ENCODE measurements around the gene RAB6B.

DNA sequence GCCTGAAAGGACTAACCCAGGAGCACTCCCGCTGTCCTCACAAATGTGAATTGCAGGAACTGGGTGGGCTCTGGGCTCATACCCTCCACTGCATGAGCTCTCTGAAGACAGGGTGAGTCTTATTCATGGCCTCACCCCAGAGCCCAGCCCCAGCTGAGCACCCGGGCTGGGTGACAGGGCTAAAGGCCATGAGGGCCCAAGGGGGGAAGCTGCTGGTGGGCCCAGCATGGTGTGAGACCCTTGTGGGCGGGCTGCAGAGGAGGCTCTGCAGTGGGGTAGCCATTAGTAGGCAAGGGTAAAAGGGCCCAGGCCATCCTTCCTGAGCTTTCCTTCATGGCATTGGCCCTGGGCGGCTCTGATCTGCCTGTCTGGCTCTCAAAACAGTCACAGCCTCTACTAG lies 59.7 kb downstream of the RAB6B start:
- no peak for TF ChIP-seq EZH2 (IDR thresholded peaks at IDR 0.05; ENCODE audit: borderline replicate concordance, low read depth, low read length, poor library complexity, severe bottlenecking)
- TF ChIP-seq, protein P1, sequence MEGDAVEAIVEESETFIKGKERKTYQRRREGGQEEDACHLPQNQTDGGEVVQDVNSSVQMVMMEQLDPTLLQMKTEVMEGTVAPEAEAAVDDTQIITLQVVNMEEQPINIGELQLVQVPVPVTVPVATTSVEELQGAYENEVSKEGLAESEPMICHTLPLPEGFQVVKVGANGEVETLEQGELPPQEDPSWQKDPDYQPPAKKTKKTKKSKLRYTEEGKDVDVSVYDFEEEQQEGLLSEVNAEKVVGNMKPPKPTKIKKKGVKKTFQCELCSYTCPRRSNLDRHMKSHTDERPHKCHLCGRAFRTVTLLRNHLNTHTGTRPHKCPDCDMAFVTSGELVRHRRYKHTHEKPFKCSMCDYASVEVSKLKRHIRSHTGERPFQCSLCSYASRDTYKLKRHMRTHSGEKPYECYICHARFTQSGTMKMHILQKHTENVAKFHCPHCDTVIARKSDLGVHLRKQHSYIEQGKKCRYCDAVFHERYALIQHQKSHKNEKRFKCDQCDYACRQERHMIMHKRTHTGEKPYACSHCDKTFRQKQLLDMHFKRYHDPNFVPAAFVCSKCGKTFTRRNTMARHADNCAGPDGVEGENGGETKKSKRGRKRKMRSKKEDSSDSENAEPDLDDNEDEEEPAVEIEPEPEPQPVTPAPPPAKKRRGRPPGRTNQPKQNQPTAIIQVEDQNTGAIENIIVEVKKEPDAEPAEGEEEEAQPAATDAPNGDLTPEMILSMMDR (conservative IDR thresholded peaks at IDR 0.05; ENCODE audit: low read depth, low read length), result no peak
